ENCODE data around the gene NOC2L.

GRCh38 chr1:997993-998744, 39.1 kb upstream of the NOC2L start:
- TF ChIP-seq POLR2A (IDR thresholded peaks at IDR 0.05) (no peak), POLR2AphosphoS5 (IDR thresholded peaks at IDR 0.05) (no peak)
- TF ChIP-seq, protein P1, sequence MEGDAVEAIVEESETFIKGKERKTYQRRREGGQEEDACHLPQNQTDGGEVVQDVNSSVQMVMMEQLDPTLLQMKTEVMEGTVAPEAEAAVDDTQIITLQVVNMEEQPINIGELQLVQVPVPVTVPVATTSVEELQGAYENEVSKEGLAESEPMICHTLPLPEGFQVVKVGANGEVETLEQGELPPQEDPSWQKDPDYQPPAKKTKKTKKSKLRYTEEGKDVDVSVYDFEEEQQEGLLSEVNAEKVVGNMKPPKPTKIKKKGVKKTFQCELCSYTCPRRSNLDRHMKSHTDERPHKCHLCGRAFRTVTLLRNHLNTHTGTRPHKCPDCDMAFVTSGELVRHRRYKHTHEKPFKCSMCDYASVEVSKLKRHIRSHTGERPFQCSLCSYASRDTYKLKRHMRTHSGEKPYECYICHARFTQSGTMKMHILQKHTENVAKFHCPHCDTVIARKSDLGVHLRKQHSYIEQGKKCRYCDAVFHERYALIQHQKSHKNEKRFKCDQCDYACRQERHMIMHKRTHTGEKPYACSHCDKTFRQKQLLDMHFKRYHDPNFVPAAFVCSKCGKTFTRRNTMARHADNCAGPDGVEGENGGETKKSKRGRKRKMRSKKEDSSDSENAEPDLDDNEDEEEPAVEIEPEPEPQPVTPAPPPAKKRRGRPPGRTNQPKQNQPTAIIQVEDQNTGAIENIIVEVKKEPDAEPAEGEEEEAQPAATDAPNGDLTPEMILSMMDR (IDR thresholded peaks at IDR 0.05 in 8 of 11, conservative IDR thresholded peaks at IDR 0.05 in 3 of 11): no peak

All from spleen (tissue), 7 donors.